GM18498 (cell line): ENCODE results near the gene MUC4.
"Not testable (repeated sequence)": the region's sequence is repeated elsewhere in the genome, so short reads cannot be mapped to it uniquely, and the experiment has no call there.

ENCODE experiments used
- ATAC-seq: cut with Tn5 transposase; IDR thresholded peaks from one replicate; pipeline ENCODE4 v1.9.1; 2021; ENCODE audit warnings: mild to moderate bottlenecking, moderate library complexity; ENCODE audit not compliant: unreplicated experiment

Gene MUC4

GRCh38 chr3:195813916-195814640, 2.3 kb upstream of the MUC4 start:
- ATAC-seq = no peak

DNA sequence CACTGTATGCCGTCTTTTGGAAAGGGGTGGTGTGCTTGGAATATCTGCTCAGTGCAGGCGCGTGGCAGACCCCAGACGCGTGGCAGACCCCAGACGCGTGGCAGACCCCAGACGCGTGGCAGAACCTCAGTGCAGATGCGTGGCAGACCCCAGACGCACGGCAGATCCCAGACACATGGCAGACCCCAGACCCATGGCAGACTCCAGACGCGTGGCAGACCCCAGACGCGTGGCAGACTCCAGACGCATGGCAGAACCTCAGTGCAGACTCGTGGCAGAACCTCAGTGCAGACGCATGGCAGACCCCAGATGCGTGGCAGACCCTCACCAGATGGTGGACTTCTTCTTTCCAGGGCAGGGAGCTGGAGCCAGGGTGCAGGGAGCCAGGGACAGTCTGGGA, 637 bp upstream of the MUC4 start:
- no peak for ATAC-seq

- no peak for ATAC-seq
These were observed 1.3 kb downstream of the MUC4 start for GRCh38 chr3:195810455-195810845.

DNA sequence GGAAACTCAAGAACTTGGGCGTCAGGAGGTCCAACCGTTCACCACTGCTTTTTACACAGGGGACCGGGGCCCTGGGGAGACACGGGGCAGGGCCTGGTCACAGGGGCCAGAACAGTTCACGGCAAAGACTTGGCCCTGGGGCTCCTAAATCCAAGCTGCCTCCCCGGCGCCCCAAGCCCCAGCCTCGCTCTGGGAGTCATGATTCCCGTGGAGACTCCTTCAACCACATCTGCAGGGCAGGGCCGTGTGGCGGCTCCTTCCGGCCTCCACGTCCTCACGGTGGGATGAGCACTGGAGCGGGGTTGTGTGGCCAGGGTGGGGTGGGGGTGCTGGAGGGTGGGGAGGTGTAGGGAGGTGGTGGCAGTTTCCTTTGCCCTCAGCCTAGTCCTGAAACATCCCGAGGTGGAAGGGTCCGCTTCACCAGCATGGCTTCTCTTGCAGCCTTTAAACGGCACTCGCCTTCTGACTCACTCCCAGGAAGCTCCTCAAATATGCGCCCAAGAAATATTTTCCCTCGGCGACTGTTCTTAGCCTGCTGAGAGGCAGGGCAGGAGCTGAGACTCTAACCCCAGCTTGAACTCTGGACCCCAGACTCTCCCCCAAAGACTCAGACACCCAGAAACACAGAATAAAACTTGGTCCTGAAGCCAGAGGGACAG, 1.8 kb downstream of the MUC4 start:
- ATAC-seq = no peak

DNA sequence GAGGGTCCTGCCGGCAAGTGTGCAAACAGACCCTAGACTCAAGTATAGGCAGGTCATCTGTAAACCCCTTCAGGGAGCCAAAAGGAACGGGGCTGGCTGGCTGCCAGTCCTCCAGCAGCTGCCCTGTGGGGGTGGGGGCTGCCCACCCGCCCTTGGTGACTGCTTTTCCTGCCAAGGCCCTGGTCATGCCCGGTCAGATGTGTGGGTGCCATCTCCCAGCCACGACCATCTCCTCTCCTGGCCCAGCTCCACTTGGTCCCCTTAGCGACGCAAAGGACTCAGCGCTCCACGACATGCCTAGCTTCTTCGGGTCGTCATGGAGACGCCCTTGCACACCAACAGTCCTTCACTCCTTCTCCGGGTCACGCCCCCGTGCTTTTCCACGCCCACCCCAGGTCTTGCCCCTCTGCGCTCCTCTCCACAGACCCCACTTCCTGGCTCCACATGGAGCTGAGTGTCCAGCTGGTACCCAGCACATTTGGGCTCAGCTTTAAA, 2.4 kb downstream of the MUC4 start:
- ATAC-seq = no peak

- ATAC-seq = no peak
These were observed 2.9 kb downstream of the MUC4 start for GRCh38 chr3:195808741-195809290.

DNA sequence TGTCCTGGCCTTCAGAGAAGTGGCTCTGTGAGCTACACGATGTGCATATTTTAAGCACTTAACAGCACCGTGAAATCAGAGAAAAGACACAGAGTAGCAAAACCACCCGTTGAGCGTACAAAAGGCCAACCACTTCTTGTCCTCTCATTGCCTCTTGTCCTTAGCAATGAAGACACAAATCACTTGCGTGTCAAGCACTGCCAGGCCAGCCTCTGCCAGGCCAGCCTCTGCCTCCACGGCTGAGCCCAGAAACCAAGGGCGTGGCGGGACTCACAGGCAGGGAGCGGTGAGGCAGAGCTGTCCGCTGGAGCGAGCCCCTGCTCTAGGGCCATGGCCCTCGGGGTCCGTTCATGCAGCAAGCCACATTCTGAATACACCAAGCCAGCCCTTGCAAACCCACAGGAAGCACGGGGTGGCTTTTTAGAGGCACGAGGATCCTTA, 4.0 kb downstream of the MUC4 start:
- ATAC-seq = no peak

GRCh38 chr3:195806916-195807231, 4.9 kb downstream of the MUC4 start:
- ATAC-seq = no peak

- ATAC-seq = no peak
These were observed 5.4 kb downstream of the MUC4 start for GRCh38 chr3:195806211-195806915.

- not testable (repeated sequence) for ATAC-seq
These were observed 6.1 kb downstream of the MUC4 start for GRCh38 chr3:195805588-195805987.

DNA sequence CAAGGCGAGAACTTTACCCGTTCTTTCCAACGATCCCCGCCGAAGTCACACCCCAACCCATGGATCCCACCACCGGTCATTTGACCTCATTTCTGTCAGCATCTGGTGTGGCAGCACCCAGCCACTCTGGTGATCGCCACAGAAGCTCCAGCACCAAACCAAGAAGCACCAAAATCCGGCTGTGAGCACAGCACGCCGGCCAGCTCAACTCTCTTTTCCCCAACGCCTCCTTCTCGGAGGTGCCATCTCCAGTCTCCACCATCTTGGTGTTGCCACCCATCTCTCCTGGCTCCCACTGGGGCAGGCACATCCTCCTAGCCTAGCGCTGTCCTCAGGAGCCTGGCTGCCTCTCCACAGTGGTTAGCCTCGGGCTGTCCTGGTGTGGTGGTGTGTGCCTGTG, 6.5 kb downstream of the MUC4 start:
- ATAC-seq = no peak

DNA sequence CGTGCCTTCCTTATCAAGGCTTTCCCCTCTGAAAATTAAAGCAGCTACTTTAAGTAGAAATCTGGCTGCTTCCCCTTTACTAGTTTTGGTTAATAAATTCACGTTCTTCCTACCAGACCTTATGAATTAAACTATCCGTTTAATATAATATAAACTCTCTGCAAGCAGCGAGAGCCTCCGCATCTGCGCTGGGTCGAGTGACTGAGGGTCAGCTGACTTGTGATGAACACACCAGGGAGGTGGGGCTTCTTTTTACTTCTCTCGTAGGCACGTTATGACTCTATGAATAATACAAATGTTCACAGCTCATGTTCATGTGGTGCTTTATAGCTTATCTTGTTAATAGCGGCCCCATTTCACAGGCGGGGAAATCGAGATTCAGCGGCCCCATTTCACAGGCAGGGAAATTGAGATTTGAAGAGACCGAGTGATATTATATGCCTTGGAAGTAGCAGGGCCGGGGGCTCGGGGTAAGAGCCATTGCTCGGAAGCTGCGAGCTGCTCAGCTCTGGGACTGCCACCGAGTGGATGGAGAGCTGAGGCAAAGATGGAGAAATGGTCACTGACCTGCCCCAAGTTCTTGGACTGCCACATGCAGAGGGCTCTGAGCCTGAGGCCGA, 8.3 kb downstream of the MUC4 start:
- ATAC-seq = no peak

DNA sequence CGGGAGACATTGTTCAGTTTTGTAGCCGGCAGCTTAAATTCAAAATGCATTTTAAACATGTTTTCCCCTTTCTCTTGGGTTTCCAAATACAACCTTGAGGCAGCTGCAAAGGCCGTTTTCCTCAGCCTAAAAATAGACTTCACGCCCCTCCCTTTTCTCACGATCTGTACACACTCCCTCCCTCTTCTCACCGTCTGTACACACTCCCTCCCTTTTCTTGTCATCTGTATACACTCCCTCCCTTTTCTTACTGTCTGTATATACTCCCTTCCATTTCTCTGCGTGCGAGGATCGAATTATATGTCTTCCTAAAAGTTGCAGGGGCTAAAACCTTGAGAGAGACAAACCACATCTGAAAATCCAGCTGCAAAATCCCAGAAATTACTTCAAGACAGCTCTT, 8.9 kb downstream of the MUC4 start:
- ATAC-seq = no peak

- no peak for ATAC-seq
These were observed 9.4 kb downstream of the MUC4 start for GRCh38 chr3:195802261-195802701.

GRCh38 chr3:195801251-195802183, 10.2 kb downstream of the MUC4 start:
- ATAC-seq = no peak

- no peak for ATAC-seq
These were observed 11.5 kb downstream of the MUC4 start for GRCh38 chr3:195800240-195800639.

DNA sequence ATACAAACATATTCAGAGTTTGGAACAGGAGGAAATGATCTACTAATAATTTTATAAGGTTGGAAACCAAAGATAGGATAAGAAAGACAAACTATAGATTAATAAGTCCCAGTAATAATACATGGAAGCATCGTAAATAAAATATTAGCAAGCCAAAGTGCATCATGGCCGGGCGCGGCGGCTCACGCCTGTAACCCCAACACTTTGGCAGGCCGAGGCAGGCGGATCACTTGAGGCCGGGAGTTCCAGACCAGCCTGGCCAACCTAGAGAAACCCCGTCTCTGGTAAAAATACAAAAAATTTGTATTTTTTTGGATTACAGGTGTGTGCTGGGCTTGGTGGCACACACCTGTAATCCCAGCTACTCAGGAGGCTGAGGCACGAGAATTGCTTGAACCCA, 14.9 kb downstream of the MUC4 start:
- ATAC-seq = no peak

- ATAC-seq = no peak
These were observed 17.0 kb downstream of the MUC4 start for GRCh38 chr3:195794708-195795107.

GRCh38 chr3:195792621-195793020, 19.1 kb downstream of the MUC4 start:
- ATAC-seq = not testable (repeated sequence)

DNA sequence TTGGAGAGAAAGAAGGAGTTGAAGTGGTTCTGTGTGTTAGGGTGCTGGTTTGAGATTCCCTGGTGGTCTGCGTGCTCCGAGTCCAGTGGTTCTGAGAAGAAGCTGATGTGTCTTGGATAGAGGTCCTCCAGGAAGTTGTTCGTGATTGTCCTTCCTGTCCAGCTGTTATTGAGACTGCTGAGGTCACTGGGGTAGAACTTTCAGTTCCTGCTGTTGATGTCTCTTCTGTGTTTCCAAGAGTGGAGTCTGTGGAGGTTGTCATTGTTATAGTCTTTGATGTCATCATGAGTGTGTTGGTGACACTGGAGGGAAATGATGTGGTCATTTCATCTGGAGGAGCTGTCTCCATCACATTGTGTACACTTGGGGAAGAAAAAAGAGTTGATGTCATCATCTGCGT, 20.8 kb downstream of the MUC4 start:
- ATAC-seq = no peak
